HuH-7.5 (cell line): ENCODE results near the gene RPL21.
"Not testable (repeated sequence)": the region's sequence is repeated elsewhere in the genome, so short reads cannot be mapped to it uniquely, and the experiment has no call there.

Experiments
- DNase-seq: peaks from one replicate; pipeline ENCODE4 v3.0.0; 2011; ENCODE audit warnings: low spot score

RPL21 gene

GRCh38 chr13:27290715-27291114 lies 39.4 kb downstream of the RPL21 start:
- no peak for DNase-seq

- not testable (repeated sequence) for DNase-seq
Observed at GRCh38 chr13:27291967-27292366, 40.6 kb downstream of the RPL21 start.

- no peak for DNase-seq
Observed at GRCh38 chr13:27293076-27293691, 41.8 kb downstream of the RPL21 start.

GRCh38 chr13:27293873-27294515 lies 42.6 kb downstream of the RPL21 start:
- DNase-seq: no peak

- DNase-seq: no peak
Observed at GRCh38 chr13:27295096-27295495, 43.7 kb downstream of the RPL21 start.

GRCh38 chr13:27295660-27296059 lies 44.3 kb downstream of the RPL21 start:
- no peak for DNase-seq

- DNase-seq: no peak
Observed at GRCh38 chr13:27296496-27296895, 45.1 kb downstream of the RPL21 start.

GRCh38 chr13:27298849-27299248 lies 47.5 kb downstream of the RPL21 start:
- no peak for DNase-seq

GRCh38 chr13:27300406-27300805 lies 49.0 kb downstream of the RPL21 start:
- not testable (repeated sequence) for DNase-seq

GRCh38 chr13:27300941-27301586 lies 49.7 kb downstream of the RPL21 start:
- DNase-seq: no peak

GRCh38 chr13:27302643-27303262 lies 51.4 kb downstream of the RPL21 start:
- DNase-seq: no peak

- no peak for DNase-seq
Observed at GRCh38 chr13:27304099-27304498, 52.7 kb downstream of the RPL21 start.

GRCh38 chr13:27304611-27305010 lies 53.3 kb downstream of the RPL21 start:
- DNase-seq: no peak
